K562 (cell line): ENCODE data around the gene PCNX2. TPM values are rescaled to one million over a fixed set of nuclear protein-coding genes. Genes with fewer than 3 reads are reported as not detected.

Experiments
- ATAC-seq: fragments of 200-7000 bp; cut with Tn5 transposase; 3 replicates; pipeline ENCODE4 v1.9.1; 2020; ENCODE audit warnings: moderate library complexity
- BruUV-seq: library from RNA; stranded (reverse); fragments of 400-500 nt; replicated peaks from 2 replicates; lab custom pipeline; 2021; lab: Mats Ljungman, UMichigan
- CTCF ChIA-PET: fragments of 300-600 bp; formaldehyde crosslinking; extraction: SDS; loops from one replicate; lab custom pipeline; 2021; ENCODE audit warnings: low intra/inter-chr PET ratio; lab: Yijun Ruan, JAX
- POLR2A ChIA-PET: fragments of 300-600, 350-650 bp; sonication (Branson Sonifier 250); formaldehyde crosslinking; extraction: SDS; loops from one replicate; lab custom pipeline; 2021; ENCODE audit warnings: antibody characterized with exemption, inconsistent platforms; lab: Yijun Ruan, JAX
- DNase-seq, 4 experiments: peaks; one replicate each; pipeline versions ENCODE4 v3.0.0 to v3.0.0-alpha.2; 2011 to 2018; ENCODE audit warnings: low spot score in 3 of 4, mixed read lengths in 3 of 4; ENCODE audit errors: extremely low read depth in 1 of 4
- FAIRE-seq: peaks from 2 replicates; lab custom pipeline; 2011; peaks lifted over from hg19 to GRCh38; lab: Jason Lieb, UNC
- H2AFZ ChIP-seq: 2 replicates; pipeline ENCODE4 v1.6.0; 2011; ENCODE audit warnings: low read depth, low read length, control low read depth, inconsistent platforms
- H3K27ac ChIP-seq: fragments of 200-600 bp; 3 replicates; pipeline ENCODE4 v1.8.0; 2011; ENCODE audit warnings: low read depth, mild to moderate bottlenecking, control low read depth, inconsistent platforms, low read length, moderate library complexity, mixed read lengths; ENCODE audit errors: extremely low read depth
- H3K27me3 ChIP-seq, 2 experiments: fragments of 300-600 bp in 1 of 2; 2 replicates in 1 of 2; 3 replicates in 1 of 2; pipeline versions ENCODE4 v1.6.0 to v1.8.0; 2011; ENCODE audit warnings: inconsistent platforms in 2 of 2, low read length in 2 of 2, mild to moderate bottlenecking in 1 of 2, mixed read lengths in 1 of 2, moderate library complexity in 1 of 2; ENCODE audit not compliant: control insufficient read depth in 2 of 2, insufficient read depth in 2 of 2
- H3K36me3 ChIP-seq: fragments of 300-600 bp; 3 replicates; pipeline ENCODE4 v1.8.0; 2011; ENCODE audit warnings: mild to moderate bottlenecking, low read length, inconsistent platforms; ENCODE audit not compliant: control insufficient read depth, insufficient read depth
- H3K4me1 ChIP-seq, 2 experiments: fragments of 200-600 bp in 1 of 2; replicated peaks in 1 of 2; 2 replicates in 1 of 2; 3 replicates in 1 of 2; pipeline versions ENCODE4 v1.5.1 to v1.8.0; 2011; ENCODE audit warnings: inconsistent platforms in 2 of 2, low read length in 2 of 2, mild to moderate bottlenecking in 1 of 2, mixed read lengths in 1 of 2, moderate library complexity in 1 of 2; ENCODE audit not compliant: control insufficient read depth in 2 of 2, insufficient read depth in 2 of 2
- H3K4me2 ChIP-seq: 2 replicates; pipeline ENCODE4 v1.6.1; 2011; ENCODE audit warnings: low read length, control low read depth, inconsistent platforms, mixed read lengths; ENCODE audit not compliant: insufficient read depth
- H3K4me3 ChIP-seq: fragments of 200-600 bp; sonication (generic), shearing (Covaris generic); 2 replicates; pipeline ENCODE4 v1.5.1; 2016; ENCODE audit warnings: control low read depth, inconsistent platforms
- H3K79me2 ChIP-seq: fragments of 200-600 bp; 3 replicates; pipeline ENCODE4 v1.8.0; 2011; ENCODE audit warnings: low read length, inconsistent platforms; ENCODE audit not compliant: control insufficient read depth, insufficient read depth
- H3K9ac ChIP-seq, 2 experiments: 2 replicates each; pipeline versions ENCODE4 v1.6.0 to v1.6.1; 2011; ENCODE audit warnings: low read depth in 2 of 2, low read length in 2 of 2, control low read depth in 1 of 2, inconsistent platforms in 1 of 2, mild to moderate bottlenecking in 1 of 2, mixed read lengths in 1 of 2; ENCODE audit not compliant: insufficient read depth in 1 of 2
- H3K9me1 ChIP-seq: one replicate; pipeline ENCODE4 v1.6.0; 2011; ENCODE audit warnings: inconsistent platforms, mild to moderate bottlenecking, low read length, moderate library complexity; ENCODE audit not compliant: control insufficient read depth, insufficient read depth
- H3K9me3 ChIP-seq: replicated peaks from 2 replicates; pipeline ENCODE4 v1.5.1; 2011; ENCODE audit warnings: low read depth, low read length, inconsistent platforms; ENCODE audit not compliant: control insufficient read depth, insufficient read depth
- H4K20me1 ChIP-seq: replicated peaks from 2 replicates; pipeline ENCODE4 v1.6.1; 2011; ENCODE audit warnings: low read length, inconsistent platforms, mixed read lengths; ENCODE audit not compliant: control insufficient read depth, insufficient read depth
- HMG20B ChIP-seq: fragments of 250-450 bp; sonication (Bioruptor Pico); IDR thresholded peaks from 2 replicates; pipeline ENCODE4 v1.5.0; 2021; ENCODE audit warnings: mild to moderate bottlenecking
- SOX6 ChIP-seq: fragments of 450-650 bp; IDR thresholded peaks from 2 replicates; pipeline ENCODE4 v1.6.1; 2014; ENCODE audit warnings: mild to moderate bottlenecking
- ZNF146 ChIP-seq: IDR thresholded peaks from one replicate; pipeline ENCODE4 v1.6.1; 2018; ENCODE audit warnings: missing compliant biosample characterization; ENCODE audit not compliant: unreplicated experiment
- ZNF507 ChIP-seq: conservative IDR thresholded peaks from 2 replicates; pipeline ENCODE4 v1.6.1; 2017; ENCODE audit warnings: missing genetic modification characterization, missing compliant biosample characterization
- WGBS: fragments of 100-300 bp; shearing (Covaris generic); methylation state at CpG from one replicate; pipeline ENCODE4 v1.1.6; 2016; ENCODE audit warnings: low coverage, mixed read lengths; ENCODE audit not compliant: insufficient coverage; ENCODE audit errors: missing lambda C conversion rate; 5-methylcytosine and 5-hydroxymethylcytosine counted together
- in situ Hi-C: fragments of 300-500 bp; cut with MboI; formaldehyde crosslinking; loops from 4 replicates; pipeline ENCODE4 v1.15.0; 2018; ENCODE audit warnings: inconsistent platforms, mixed read lengths
- intact Hi-C: fragments of 100-400 bp; cut with micrococcal nuclease; formaldehyde crosslinking; loops from 2 replicates; pipeline ENCODE4 v1.14.2; 2022
- polyA plus RNA-seq, 8 experiments: library from polyadenylated mRNA; depleted of rRNA in 4 of 8; stranded (reverse) in 5 of 8; unstranded in 3 of 8; fragments of >200 nt; fragmentation: Nextera tagmentation in 2 of 8; fragmentation: Illumina TruSeq in 1 of 8; extraction: Ambion mirVana in 2 of 8; extraction: Trizol in 1 of 8; gene quantifications; 2 replicates each; pipeline versions ENCODE4 v1.2.1 to v1.2.3, GENCODE V29; 2011 to 2014; ENCODE audit warnings: inconsistent platforms in 1 of 8, missing spikeins in 1 of 8
- total RNA-seq, 7 experiments: library from RNA; depleted of rRNA in 6 of 7; stranded (reverse); fragments of >200 nt in 6 of 7; fragmentation: Illumina TruSeq in 2 of 7; extraction: Trizol in 2 of 7; gene quantifications; 2 replicates each; pipeline versions ENCODE4 v1.2.1 to v1.2.3, GENCODE V29; 2011 to 2021; ENCODE audit warnings: low replicate concordance in 1 of 7

PCNX2 gene
- total and polyA plus RNA-seq, 9 of the 15 experiments (the other 6 are each of a cell fraction or from before 2014, with no cell fraction given): 0.07 to 0.33 TPM; not detected in 7

GRCh38 chr1:233166896-233167295 is 128.6 kb downstream of the PCNX2 start:
- Histone ChIP-seq H3K4me1 (no peaks in the 10 kb centered on the region), H3K79me2 (no peaks in the 10 kb centered on the region), H3K36me3 (no peaks in the 10 kb centered on the region), H3K27me3 (no peaks in the 10 kb centered on the region), H3K9ac (no peak overlapping the region), H2AFZ (no peak overlapping the region), H3K4me3 (no peak overlapping the region), H4K20me1 (no peaks in the 10 kb centered on the region), H3K4me2 (no peak overlapping the region), H3K9me1 (no peaks in the 10 kb centered on the region), H3K9me3 (no peaks in the 10 kb centered on the region), H3K27ac (no peak overlapping the region)
- BruUV-seq: no TSS peak
- DNase-seq (no peak), FAIRE-seq (no peak), ATAC-seq (no peak)
- CTCF ChIA-PET: no interaction called here
- TF ChIP-seq HMG20B (CRISPR knock-in tag) (no peak), ZNF507 (peak; percentile 63)
- in situ Hi-C loops (no loop called here), intact Hi-C loops (no loop called here)
- POLR2A ChIA-PET: interaction anchor here (0.8 kb wide), 1 partner anchor 10 kb away, joined by 4 read pairs; no protein-coding TSS in a partner anchor
- WGBS: 2% methylated on average over 4 of the region's 4 CpGs

DNA sequence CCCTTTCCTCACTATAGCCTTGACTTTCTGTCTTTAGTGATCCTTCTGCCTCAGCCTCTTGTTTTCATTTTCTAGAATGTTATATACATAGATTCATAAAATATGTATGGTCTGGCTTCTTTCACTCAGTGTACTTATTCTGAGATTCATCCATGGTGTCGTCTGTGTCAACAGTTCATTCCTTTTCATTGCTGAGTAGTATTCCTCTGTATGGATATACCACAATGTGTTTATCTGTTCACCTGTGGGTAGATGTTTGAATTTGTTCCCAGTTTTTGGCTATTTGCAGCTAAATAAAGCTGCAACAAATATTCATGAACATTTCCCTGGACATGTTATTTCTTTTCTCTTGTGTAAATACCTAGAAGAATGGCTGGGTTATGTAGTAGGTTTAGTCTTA is 131.8 kb downstream of the PCNX2 start:
- Histone ChIP-seq H4K20me1 (no peaks in the 10 kb centered on the region), H3K9me1 (no peaks in the 10 kb centered on the region), H3K79me2 (no peaks in the 10 kb centered on the region), H3K27ac (no peak overlapping the region), H3K4me3 (no peak overlapping the region), H3K36me3 (no peaks in the 10 kb centered on the region), H3K4me1 (no peaks in the 10 kb centered on the region), H2AFZ (no peak overlapping the region), H3K27me3 (no peaks in the 10 kb centered on the region), H3K9me3 (no peaks in the 10 kb centered on the region), H3K4me2 (no peak overlapping the region), H3K9ac (no peak overlapping the region)
- no peak for TF ChIP-seq SOX6
- peak; percentile 68 for TF ChIP-seq ZNF146 (CRISPR knock-in tag)
- in situ Hi-C loops (no loop called here), intact Hi-C loops (no loop called here)
- no TSS peak for BruUV-seq
- FAIRE-seq: no peak
- no peak for DNase-seq
- 0% methylated on average over 1 of the region's 1 CpG for WGBS
- ChIA-PET POLR2A (no interaction called here), CTCF (no interaction called here)
- no peak for ATAC-seq
